IPS DF 4.7 (cell line): Measurements from ENCODE around the gene ADRM1.
A peak's percentile ranks its signal among the peaks of the same experiment; 100 is the strongest.

ENCODE experiments used
- DNase-seq: peaks from one replicate; pipeline ENCODE4 v3.0.0-alpha.2; 2013; ENCODE audit warnings: low spot score; ENCODE audit errors: extremely low read depth

Gene ADRM1

GRCh38 chr20:62302341-62303061, at the start of gene ADRM1:
TSS of gene ADRM1 (plus strand) at chr20:62302997. CDS start at chr20:62303569, 572 bp downstream.
- DNase-seq, result peak; percentile 33

DNA sequence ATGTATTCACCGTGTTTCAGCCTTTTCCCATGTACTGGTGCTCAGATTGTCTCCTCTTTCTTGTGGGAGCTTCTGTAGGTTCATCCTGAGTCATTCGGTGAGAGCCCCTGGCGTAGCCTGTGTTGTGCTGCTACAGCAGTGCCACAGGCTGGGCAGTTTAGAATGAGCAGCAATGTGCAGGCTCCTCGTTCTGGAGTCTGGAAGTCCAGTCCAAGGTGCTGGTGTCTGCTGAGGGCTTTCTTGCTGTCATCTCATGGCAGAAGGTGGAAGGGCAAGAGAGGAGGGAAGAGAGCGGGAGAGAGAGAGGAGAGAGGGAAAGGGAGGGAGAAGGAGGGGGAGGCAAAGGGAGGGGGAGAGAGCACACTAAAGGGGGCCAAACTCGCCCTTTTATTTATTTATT, 49.4 kb upstream of the ADRM1 start:
- no peak for DNase-seq

DNA sequence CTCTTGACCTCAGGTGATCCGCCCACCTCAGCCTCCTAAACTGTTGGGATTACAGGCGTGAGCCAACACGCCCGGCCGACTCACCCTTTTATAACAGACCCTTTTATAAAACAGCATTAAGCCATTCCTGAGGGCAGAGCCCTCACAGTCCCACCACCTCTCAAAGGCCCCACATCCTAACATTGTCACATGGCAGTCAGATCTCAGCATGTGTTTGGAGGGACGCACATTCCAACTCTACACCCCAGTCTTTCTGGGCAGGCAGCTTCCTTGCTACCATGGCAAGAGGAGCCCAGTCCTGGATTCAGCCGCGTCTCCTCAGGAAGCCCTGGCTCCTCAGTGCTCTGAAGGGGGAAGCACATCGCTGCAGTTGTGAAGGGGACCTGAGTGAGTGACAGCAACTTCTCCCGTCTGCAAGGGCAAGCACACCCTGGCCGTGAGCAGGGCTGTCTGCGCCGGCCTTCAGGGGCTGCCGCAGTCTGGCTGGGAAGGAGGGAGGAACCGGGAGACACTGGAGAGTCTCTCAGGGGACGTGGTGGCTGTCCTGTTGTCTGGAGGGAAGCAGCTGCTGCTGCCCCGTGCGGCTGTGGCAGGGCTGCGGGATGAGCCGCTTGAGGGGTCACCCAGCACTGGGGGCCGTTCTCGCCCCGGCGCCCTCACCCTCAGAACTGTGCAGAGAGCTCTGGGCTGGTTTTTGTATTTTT, 48.6 kb upstream of the ADRM1 start:
- no peak for DNase-seq

DNA sequence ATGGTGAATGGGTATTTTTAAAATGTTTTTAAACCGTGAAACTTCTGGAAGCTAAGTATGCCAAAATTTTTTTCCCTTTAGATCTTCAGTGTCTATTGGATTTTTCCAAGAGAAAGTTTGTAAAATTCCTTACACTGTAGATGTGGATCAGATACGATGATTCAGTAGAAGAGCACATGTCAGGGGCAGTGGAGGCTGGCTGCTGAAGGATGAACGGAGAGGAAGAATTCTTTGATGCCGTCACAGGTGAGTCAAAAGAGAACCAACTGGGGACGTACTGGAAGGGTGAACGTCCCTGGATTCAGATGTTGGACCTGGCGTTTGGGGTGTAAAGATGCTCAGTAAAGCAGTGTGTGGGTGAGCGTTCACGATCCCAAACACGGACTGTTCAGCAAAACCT, 46.8 kb upstream of the ADRM1 start:
- no peak for DNase-seq

DNA sequence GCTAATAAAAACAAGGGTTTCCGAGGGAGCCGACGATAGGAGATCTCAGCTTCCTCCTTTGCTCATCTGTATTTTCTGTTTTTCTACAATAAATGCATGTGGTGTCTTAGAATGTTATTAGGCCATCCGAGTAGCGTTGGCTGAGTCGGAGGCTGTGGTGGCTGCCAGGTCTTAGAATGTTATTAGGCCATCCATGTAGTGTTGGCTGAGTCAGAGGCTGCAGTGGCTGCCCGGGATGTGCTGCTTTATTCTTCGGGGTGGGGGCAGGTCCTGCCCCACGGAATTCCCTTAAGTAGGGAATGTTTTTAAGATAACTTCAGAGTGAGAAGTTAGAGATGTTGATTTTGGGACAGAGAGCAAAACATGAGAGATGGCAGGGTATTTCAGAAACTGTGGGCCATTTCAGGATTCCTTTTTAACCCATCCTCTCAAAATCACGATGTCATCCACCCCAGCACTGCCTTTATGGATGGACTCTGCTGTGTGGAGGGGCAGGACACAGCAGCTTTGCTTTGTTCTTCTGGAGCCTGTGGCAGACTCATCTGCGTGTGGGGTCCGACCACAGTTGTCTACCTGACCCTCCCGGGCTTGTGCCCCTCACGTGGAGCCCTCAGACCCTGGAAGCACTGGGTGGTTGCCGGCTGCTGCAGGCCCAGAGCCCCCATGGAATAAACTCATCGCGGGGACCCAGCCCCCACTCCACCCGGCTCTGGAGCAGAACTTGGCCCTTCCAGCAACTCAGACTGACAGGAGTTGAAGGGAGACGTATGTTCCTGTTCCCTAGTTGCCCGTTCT, 44.1 kb upstream of the ADRM1 start:
- DNase-seq, result no peak

DNA sequence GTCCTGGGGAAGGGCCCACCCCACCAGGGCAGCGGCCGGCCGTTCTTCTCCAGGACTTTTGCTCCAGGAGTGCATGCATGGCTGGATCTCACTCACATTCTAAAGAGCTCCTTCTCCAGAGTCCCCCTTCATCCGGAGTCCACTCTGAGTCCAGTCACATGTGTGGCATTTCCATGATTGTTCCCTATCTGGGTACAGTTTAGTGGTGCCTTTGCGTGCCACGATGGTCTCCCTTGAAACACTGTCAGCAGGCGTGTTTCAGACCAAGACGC, 43.6 kb upstream of the ADRM1 start:
- no peak for DNase-seq

DNA sequence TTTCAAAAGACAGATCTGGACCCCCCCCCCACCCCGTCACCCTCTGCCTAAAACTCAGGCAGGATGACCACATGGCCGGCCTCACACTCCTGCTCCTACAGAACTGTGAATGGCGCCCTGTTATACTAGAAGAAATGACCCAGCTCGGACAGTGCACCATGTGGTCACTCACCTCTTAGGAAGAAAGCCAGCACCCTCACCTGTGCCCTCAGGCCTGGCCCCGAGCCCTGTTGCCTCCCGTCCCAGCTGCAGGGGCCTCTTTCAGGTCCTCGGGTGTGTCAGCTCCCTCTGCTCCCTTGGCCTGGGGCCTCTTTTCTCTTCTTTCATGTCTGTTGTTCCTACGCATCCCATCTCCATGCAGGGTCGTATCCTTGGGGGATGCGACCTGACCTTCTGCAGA, 40.7 kb upstream of the ADRM1 start:
- DNase-seq, result no peak

DNA sequence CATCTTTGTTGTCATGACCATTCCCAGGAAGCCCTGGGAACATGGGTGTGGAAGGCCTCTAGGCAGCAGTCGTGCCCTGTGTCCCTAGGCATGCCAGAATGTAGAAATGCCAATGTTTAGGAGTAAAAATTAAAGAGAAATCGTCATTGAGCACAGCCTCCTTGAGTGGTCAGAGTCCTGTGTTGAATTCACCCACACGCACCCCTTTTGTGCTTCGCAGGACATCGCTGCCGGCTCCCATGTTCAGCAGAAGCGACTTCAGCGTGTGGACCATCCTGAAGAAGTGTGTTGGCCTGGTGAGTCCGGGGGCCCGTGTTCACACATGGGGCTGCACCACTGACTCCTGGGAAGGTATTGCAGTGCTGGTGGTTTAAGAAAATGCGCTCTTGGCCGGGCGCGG, 39.4 kb upstream of the ADRM1 start:
- DNase-seq, result no peak

DNA sequence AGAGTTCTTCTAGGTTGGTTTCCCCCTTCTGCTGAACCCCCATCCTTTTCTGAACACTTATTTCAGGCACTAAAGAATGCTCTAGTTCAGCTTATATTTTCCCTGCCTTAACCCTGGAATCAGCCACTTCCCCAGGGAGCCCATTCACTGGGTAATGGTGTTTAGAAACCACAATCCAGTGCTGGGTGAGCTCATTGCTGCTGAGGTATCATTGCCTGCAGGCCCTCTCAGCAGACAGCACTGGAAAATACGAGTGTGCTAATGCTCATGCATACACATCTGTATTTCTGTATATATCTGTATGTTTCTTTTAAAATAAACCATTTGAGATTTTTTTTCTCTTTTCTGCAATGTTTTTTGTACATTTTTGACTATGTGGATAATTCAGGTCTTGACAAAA, 37.4 kb upstream of the ADRM1 start:
- DNase-seq, result no peak

GRCh38 chr20:62266340-62266739, 36.5 kb upstream of the ADRM1 start:
- no peak for DNase-seq

DNA sequence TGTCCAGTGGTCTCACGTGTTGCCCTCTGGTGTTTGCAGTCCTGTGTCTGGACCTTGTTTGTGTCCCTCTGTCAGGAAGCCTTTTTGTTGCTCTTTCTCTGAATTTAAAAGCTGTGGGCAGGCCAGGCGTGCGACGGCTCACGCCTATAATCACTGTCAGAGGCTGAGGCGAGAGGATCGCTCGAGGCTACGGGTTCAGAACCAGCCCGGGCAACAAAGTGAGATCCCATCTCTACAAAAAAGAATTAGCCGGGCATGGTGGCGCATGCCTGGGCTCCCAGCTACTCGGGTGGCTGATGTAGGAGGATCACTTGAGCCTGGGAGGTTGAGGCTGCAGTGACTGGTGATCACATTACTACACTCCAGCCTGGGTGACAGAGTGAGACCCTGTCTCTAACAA, 35.9 kb upstream of the ADRM1 start:
- no peak for DNase-seq

DNA sequence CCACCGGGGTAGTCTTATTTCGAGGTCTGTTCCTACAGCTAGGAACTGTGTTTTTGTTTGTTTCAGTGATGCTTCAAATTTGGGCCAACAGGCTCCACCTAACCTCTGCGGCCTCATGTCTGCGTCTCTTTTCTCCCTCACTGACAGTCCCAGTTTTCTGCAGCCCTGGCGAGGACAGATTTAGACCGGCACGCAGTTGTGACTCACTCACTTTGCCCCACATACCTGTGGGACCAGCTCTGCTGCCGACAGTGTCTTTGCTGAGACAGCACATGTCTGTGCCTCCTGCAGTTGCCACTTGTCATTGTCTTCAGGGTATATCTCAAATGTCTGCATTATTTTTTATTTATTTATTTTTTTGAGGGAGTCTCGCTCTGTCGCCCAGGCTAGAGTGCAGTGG, 35.3 kb upstream of the ADRM1 start:
- DNase-seq, result no peak

GRCh38 chr20:62268228-62268900, 34.4 kb upstream of the ADRM1 start:
- no peak for DNase-seq

- no peak for DNase-seq
Measured at GRCh38 chr20:62269378-62269777, 33.4 kb upstream of the ADRM1 start.

GRCh38 chr20:62269871-62270270, 32.9 kb upstream of the ADRM1 start:
- DNase-seq, result no peak

DNA sequence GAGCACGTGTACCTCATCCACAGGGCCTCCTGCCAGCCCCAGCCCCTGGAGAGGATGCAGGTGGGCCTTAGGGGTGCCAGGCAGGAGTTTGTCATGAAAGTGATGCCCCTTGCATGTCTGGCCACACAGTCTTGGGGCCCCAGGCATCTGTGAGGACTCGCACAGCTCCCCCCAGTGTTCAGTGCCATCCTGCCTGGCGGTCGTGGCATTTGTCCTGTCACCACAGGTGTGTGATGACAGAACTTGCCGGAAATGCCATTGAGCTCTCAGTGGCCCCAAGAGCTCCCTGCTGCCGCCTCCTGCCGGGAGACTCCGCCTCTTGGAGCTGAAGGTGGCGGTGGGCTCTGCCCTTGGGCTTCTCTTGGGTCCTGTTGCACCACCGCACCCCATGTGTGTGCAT, 30.6 kb upstream of the ADRM1 start:
- no peak for DNase-seq

GRCh38 chr20:62273416-62273815, 29.4 kb upstream of the ADRM1 start:
- no peak for DNase-seq

DNA sequence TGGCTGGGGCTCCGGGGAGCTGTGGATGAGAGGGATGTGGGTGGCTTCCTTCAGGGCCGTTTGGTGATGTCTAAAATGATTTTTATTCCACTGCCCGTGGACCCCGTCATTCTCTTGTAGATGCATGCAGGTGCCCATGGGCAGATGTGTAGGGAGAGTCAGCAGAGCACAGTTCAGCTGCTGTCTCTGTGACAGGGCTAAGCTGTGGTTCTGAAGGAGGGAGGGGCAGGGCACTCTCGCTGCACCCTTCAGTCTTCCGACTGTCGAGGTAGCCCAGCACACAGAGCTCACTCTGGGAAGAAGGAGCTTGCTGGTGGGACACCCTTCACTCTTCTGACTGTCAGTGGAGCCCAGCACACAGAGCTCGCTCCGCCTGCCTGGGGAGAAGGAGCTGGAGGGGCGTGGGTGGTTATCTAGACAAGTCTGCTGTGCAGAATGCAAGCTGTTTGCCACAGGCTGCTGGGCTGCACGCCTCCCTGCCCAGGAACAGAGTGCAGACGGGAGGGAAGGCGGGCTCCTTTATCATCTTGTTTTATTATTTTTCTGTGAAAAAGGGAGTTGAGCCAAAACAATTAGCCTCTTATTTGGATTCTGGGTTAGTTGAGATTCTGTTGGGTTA, 28.4 kb upstream of the ADRM1 start:
- no peak for DNase-seq

DNA sequence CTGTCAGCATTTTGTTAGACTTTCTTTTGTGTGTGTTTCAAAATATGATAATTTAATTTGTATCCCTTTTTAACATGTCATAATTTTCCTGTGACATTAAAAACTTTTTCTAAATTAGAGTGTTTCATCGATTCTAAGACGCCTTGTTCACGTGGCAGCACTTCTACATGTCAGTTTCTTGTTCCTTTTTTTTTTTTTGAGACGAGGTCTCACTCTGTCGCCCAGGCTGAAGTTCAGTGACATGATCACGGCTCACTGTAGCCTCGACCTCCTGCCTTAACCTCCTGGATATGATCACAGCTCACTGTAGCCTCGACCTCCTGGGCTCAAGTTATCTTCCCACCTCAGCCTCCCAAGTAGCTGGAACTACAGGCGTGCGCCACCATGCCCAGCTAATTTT, 27.6 kb upstream of the ADRM1 start:
- no peak for DNase-seq

DNA sequence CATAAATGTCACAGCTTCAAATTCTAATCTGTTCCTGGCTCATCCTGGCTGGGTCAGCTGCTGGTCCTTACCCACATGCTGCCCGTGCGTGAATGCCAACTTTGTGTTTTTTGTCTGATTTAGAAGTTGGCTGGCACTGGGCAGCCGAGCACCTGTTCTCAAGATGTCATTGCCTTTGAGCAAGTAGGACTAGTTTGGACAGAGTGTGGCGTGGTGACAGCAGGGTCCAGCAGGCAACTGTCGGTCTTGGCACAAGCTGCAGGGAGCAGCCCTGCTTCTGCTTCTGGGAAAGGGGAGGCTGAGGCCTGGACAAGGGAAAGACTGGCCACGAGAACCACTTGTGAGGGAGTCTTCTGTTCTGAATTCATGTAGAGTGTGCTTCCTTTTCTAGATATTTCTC, 26.4 kb upstream of the ADRM1 start:
- DNase-seq, result no peak

- no peak for DNase-seq
Measured at GRCh38 chr20:62277253-62277652, 25.5 kb upstream of the ADRM1 start.

DNA sequence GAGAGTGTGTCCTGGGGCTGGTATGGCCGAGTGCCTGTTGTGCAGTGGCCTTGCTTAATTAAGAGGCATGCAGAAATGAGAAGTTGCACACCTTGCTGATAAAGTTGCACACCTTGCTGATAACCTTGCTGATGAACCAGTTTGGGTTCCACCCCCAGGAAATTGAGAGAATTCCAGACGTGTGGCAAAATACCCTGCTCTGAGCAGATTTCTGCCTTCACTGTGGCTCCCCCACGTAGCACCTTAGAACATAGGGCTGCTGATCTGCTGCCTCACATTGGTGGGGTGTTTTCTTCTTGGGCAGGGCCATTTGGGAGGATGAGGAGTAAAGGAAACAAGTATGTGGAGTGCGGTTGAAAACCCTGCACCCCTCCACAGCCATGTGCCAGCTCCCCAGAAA, 22.5 kb upstream of the ADRM1 start:
- no peak for DNase-seq
